LHCN-M2 (cell line): ENCODE measurements around the gene TNFSF12. TPM values are rescaled to one million over a fixed set of nuclear protein-coding genes. Genes with fewer than 3 reads are reported as not detected.

ENCODE experiments used
- DNase-seq: peaks from one replicate; pipeline ENCODE4 v3.0.0-alpha.2; 2012; ENCODE audit warnings: low read depth
- total RNA-seq: library from RNA; depleted of rRNA; stranded (reverse); fragments of >200 nt; gene quantifications from 2 replicates; pipeline ENCODE4 v1.2.3, GENCODE V29; 2014

TNFSF12 gene
- total RNA-seq, 1 experiment from 2014 or later: 14.8 TPM

GRCh38 chr17:7541074-7541621, 7.7 kb upstream of the TNFSF12 start:
- DNase-seq: no peak

GRCh38 chr17:7544911-7545310, 3.9 kb upstream of the TNFSF12 start:
- DNase-seq: no peak

GRCh38 chr17:7549401-7550055, 670 bp downstream of the TNFSF12 start:
- no peak for DNase-seq

GRCh38 chr17:7550344-7550743, 1.5 kb downstream of the TNFSF12 start:
- peak; percentile 59 for DNase-seq

- DNase-seq: no peak
These were observed 2.5 kb downstream of the TNFSF12 start for GRCh38 chr17:7551396-7551795.

- no peak for DNase-seq
These were observed 3.8 kb downstream of the TNFSF12 start for GRCh38 chr17:7552621-7553051.

- DNase-seq: no peak
These were observed 4.5 kb downstream of the TNFSF12 start for GRCh38 chr17:7553356-7553755.

- no peak for DNase-seq
These were observed 6.6 kb downstream of the TNFSF12 start for GRCh38 chr17:7555320-7555948.

GRCh38 chr17:7556627-7557026, 7.8 kb downstream of the TNFSF12 start:
- no peak for DNase-seq

- no peak for DNase-seq
These were observed 8.4 kb downstream of the TNFSF12 start for GRCh38 chr17:7557147-7557764.

GRCh38 chr17:7557775-7558543, 9.1 kb downstream of the TNFSF12 start:
- DNase-seq: no peak

- no peak for DNase-seq
These were observed 9.9 kb downstream of the TNFSF12 start, which contains the start of gene TNFSF13 for GRCh38 chr17:7558544-7559319. Gene TNFSF13, plus strand, starts transcription at chr17:7558750. Its CDS starts 290 bp downstream, at chr17:7559040.

GRCh38 chr17:7559320-7560171, 10.7 kb downstream of the TNFSF12 start:
- DNase-seq: no peak

GRCh38 chr17:7560172-7561027, 11.5 kb downstream of the TNFSF12 start:
- DNase-seq: peak; percentile 45

- DNase-seq: peak; percentile 70
These were observed 12.2 kb downstream of the TNFSF12 start for GRCh38 chr17:7561028-7561575.

GRCh38 chr17:7561589-7562207, 12.8 kb downstream of the TNFSF12 start, which contains the start of gene SENP3:
Gene SENP3, plus strand, starts transcription at chr17:7561919. Its CDS starts 1,158 bp downstream, at chr17:7563077.
- peak; percentile 84 for DNase-seq

- DNase-seq: no peak
These were observed 13.3 kb downstream of the TNFSF12 start for GRCh38 chr17:7562208-7562605.
